Measurements from ENCODE around the gene SNX8.

SNX8 gene, protein sequence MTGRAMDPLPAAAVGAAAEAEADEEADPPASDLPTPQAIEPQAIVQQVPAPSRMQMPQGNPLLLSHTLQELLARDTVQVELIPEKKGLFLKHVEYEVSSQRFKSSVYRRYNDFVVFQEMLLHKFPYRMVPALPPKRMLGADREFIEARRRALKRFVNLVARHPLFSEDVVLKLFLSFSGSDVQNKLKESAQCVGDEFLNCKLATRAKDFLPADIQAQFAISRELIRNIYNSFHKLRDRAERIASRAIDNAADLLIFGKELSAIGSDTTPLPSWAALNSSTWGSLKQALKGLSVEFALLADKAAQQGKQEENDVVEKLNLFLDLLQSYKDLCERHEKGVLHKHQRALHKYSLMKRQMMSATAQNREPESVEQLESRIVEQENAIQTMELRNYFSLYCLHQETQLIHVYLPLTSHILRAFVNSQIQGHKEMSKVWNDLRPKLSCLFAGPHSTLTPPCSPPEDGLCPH

GRCh38 chr7:2314209-2314955, at the start of gene SNX8:
Gene SNX8, minus strand, starts transcription at chr7:2314441. Its CDS starts 20 bp downstream, at chr7:2314421.
- peak within 1 kb of the TSS; percentile 95 for H3K4me3 ChIP-seq (replicated peaks; ENCODE audit: low read depth, low read length)
- peak; percentile 92 for DNase-seq (ENCODE audit: extremely low read depth, insufficient read length)
- no peaks in the 10 kb centered on the region; the same call in none of the 2 replicates for H3K36me3 ChIP-seq (ENCODE audit: control insufficient read depth, insufficient read depth, low read length)
- TF ChIP-seq, protein P1, sequence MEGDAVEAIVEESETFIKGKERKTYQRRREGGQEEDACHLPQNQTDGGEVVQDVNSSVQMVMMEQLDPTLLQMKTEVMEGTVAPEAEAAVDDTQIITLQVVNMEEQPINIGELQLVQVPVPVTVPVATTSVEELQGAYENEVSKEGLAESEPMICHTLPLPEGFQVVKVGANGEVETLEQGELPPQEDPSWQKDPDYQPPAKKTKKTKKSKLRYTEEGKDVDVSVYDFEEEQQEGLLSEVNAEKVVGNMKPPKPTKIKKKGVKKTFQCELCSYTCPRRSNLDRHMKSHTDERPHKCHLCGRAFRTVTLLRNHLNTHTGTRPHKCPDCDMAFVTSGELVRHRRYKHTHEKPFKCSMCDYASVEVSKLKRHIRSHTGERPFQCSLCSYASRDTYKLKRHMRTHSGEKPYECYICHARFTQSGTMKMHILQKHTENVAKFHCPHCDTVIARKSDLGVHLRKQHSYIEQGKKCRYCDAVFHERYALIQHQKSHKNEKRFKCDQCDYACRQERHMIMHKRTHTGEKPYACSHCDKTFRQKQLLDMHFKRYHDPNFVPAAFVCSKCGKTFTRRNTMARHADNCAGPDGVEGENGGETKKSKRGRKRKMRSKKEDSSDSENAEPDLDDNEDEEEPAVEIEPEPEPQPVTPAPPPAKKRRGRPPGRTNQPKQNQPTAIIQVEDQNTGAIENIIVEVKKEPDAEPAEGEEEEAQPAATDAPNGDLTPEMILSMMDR (IDR thresholded peaks at IDR 0.05; ENCODE audit: insufficient read depth, low read length, poor library complexity, severe bottlenecking): no peak
- H3K27me3 ChIP-seq (replicated peaks; ENCODE audit: control insufficient read depth, insufficient read depth, low read length): no peaks in the 10 kb centered on the region

DNA sequence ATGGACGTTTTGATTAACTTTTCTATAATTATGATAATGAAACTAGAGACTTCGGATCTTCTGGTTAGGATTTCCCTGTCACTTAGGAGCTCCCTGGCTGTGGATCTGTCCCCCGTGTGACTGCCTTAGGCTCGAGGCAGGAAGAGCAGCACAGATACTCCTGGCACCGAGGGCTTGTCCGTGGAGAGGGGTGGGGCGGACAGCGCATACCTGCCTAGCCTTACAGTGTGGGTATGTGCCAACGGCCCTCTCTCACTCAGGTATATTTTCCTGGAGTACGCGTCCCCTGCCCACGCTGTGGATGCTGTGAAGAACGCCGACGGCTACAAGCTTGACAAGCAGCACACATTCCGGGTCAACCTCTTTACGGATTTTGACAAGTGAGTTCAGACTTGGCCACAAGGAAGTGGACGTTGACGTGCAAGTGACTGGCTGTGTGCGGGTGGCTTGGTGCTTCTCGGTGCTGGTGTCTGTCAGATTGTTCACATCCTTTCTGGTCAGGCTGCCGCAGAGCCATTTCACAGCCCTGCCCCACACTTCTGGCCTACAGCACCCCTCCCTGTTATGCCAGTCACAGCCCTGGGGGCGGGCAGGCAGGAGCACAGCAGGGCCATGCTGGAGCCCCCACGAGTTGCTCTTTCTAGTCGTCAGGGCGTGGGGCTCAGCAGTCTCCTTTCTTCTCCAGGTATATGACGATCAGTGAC, 48.3 kb upstream of the SNX8 start:
- Histone ChIP-seq H3K27me3 (replicated peaks; ENCODE audit: control insufficient read depth, insufficient read depth, low read length) (no peaks in the 10 kb centered on the region), H3K4me3 (replicated peaks; ENCODE audit: low read depth, low read length) (no peak overlapping the region), H3K36me3 (ENCODE audit: control insufficient read depth, insufficient read depth, low read length) (peaks cover 41% of the 10 kb centered on the region)
- TF ChIP-seq, protein P1 (IDR thresholded peaks at IDR 0.05; ENCODE audit: insufficient read depth, low read length, poor library complexity, severe bottlenecking): no peak
- DNase-seq (ENCODE audit: extremely low read depth, insufficient read length): no peak

DNA sequence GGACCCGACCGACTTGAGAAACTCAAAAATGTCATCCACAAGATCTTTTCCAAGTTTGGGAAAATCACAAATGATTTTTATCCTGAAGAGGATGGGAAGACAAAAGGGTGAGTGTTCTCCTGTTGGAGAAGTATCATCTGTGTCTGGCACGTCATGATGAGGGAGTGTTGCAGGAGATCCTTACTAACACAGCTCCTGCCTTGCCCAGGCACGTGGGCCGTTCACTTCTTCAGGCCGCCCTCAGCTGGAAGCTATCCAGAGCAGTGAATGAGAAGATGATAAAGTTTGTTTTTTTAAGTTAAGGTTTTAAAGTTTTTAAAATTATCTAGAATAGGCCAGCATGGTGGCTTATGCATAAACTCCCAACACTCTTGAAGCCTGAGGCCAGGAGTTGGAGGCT, 46.6 kb upstream of the SNX8 start:
- no peak for DNase-seq (ENCODE audit: extremely low read depth, insufficient read length)
- no peaks in the 10 kb centered on the region for H3K27me3 ChIP-seq (replicated peaks; ENCODE audit: control insufficient read depth, insufficient read depth, low read length)
- TF ChIP-seq, protein P1 (IDR thresholded peaks at IDR 0.05; ENCODE audit: insufficient read depth, low read length, poor library complexity, severe bottlenecking): no peak
- peaks cover 30% of the 10 kb centered on the region for H3K36me3 ChIP-seq (ENCODE audit: control insufficient read depth, insufficient read depth, low read length)
- no peak overlapping the region for H3K4me3 ChIP-seq (replicated peaks; ENCODE audit: low read depth, low read length)

DNA sequence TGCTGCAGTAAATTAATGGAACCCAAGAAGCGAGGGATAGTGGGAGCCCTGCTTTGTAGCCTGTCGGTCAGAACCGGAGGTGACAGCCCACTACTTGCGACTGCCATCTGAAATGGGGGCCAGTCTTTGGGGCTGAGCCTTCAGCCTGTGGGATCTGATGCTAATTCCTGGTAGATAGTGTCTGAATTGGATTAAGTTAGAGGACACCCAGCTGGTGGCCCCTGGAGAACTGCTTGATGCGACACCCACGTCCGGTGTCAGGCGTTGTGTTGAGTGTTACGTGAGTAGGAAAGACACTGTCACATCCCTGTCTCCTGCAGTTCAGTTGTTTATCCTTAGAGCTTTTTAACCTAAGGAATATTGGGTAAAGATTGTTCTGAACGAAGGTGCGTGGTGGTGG, 45.4 kb upstream of the SNX8 start:
- TF ChIP-seq, protein P1 (IDR thresholded peaks at IDR 0.05; ENCODE audit: insufficient read depth, low read length, poor library complexity, severe bottlenecking): no peak
- no peaks in the 10 kb centered on the region for H3K27me3 ChIP-seq (replicated peaks; ENCODE audit: control insufficient read depth, insufficient read depth, low read length)
- no peak overlapping the region for H3K4me3 ChIP-seq (replicated peaks; ENCODE audit: low read depth, low read length)
- DNase-seq (ENCODE audit: extremely low read depth, insufficient read length): no peak
- H3K36me3 ChIP-seq (ENCODE audit: control insufficient read depth, insufficient read depth, low read length): peaks cover 24% of the 10 kb centered on the region

DNA sequence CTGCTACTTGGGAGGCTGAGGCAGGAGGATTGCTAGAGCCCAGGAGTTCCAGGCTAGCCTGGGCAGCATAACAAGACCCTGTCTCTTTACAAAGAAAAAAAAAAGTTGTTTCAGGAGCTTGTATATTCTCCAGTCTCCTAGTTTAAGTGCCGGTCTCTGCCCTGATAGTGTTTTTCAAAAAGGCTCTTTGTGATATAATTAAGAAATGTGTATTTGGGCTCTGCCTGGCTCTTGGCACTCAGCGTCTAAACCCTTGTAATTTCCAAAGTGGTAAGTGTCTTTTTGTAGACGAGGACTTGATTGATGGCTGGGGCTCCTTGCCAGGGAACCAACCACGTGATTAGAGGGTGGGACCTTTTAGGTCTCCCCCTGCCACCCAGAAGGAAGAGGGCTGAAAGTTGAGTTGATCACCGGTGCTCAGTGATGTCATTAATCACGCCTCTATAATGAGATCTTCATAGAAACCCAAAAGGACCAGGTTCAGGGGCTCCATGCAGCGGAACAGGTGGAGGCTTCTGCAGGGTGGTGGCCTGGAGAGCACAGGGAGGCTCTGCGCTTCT, 44.8 kb upstream of the SNX8 start:
- DNase-seq (ENCODE audit: extremely low read depth, insufficient read length): no peak
- H3K36me3 ChIP-seq (ENCODE audit: control insufficient read depth, insufficient read depth, low read length): peaks cover 21% of the 10 kb centered on the region
- TF ChIP-seq, protein P1 (IDR thresholded peaks at IDR 0.05; ENCODE audit: insufficient read depth, low read length, poor library complexity, severe bottlenecking): no peak
- H3K4me3 ChIP-seq (replicated peaks; ENCODE audit: low read depth, low read length): no peak overlapping the region
- H3K27me3 ChIP-seq (replicated peaks; ENCODE audit: control insufficient read depth, insufficient read depth, low read length): no peaks in the 10 kb centered on the region

Measured in GM06990 (cell line).